GM12878 (cell line): ENCODE measurements around the gene CAMKK1. TPM values are rescaled to one million over a fixed set of nuclear protein-coding genes. Genes with fewer than 3 reads are reported as not detected.

Source experiments
- ATF2 ChIP-seq: IDR thresholded peaks from 2 replicates; pipeline ENCODE4 v1.6.1; 2012; ENCODE audit warnings: low read length, inconsistent platforms
- BCL11A ChIP-seq: IDR thresholded peaks from 2 replicates; pipeline ENCODE4 v1.6.1; 2011; ENCODE audit warnings: low read depth, low read length
- CUX1 ChIP-seq: IDR thresholded peaks from 2 replicates; pipeline ENCODE4 v1.6.1; 2012; ENCODE audit warnings: improper control_type of control experiment, low read depth, low read length; ENCODE audit not compliant: insufficient replicate concordance
- FOS ChIP-seq: IDR thresholded peaks from 3 replicates; pipeline ENCODE4 v1.6.1; 2011; ENCODE audit warnings: borderline replicate concordance; ENCODE audit not compliant: insufficient read length; ENCODE audit errors: extremely low read depth
- GABPA ChIP-seq: IDR thresholded peaks from 2 replicates; pipeline ENCODE4 v1.6.1; 2014; ENCODE audit warnings: antibody characterized with exemption, low read depth, mild to moderate bottlenecking, inconsistent platforms
- GATAD2B ChIP-seq: fragments of 450-650 bp; conservative IDR thresholded peaks from 2 replicates; pipeline ENCODE4 v1.6.1; 2017; ENCODE audit warnings: low read depth, mild to moderate bottlenecking, moderate library complexity
- HDGF ChIP-seq: fragments of 450-650 bp; IDR thresholded peaks from 2 replicates; pipeline ENCODE4 v1.6.1; 2016; ENCODE audit warnings: antibody characterized with exemption
- IKZF2 ChIP-seq, 2 experiments: fragments of 450-650 bp; IDR thresholded peaks; 2 replicates each; pipeline ENCODE4 v1.6.1; 2017; ENCODE audit warnings: mild to moderate bottlenecking in 2 of 2, moderate library complexity in 2 of 2
- MEF2B ChIP-seq: fragments of 450-650 bp; IDR thresholded peaks from 2 replicates; pipeline ENCODE4 v1.6.1; 2018; ENCODE audit warnings: mild to moderate bottlenecking, moderate library complexity; ENCODE audit not compliant: partially characterized antibody, poor library complexity, severe bottlenecking
- MYB ChIP-seq: fragments of 150-350 bp; IDR thresholded peaks from 2 replicates; pipeline ENCODE4 v1.6.1; 2014; ENCODE audit warnings: mild to moderate bottlenecking, low read depth, low read length, borderline replicate concordance
- NFIC ChIP-seq: IDR thresholded peaks from 2 replicates; pipeline ENCODE4 v1.6.1; 2012; ENCODE audit warnings: low read depth, mild to moderate bottlenecking, inconsistent platforms, low read length, moderate library complexity
- PAX5 ChIP-seq: IDR thresholded peaks from 2 replicates; pipeline ENCODE4 v1.6.1; 2011; ENCODE audit warnings: low read depth, low read length, borderline replicate concordance
- PKNOX1 ChIP-seq: fragments of 450-650 bp; IDR thresholded peaks from 2 replicates; pipeline ENCODE4 v1.6.1; 2016; ENCODE audit warnings: mild to moderate bottlenecking
- SP1 ChIP-seq: IDR thresholded peaks from one replicate; pipeline ENCODE4 v1.6.1; 2011; ENCODE audit warnings: low read depth, low read length
- STAT3 ChIP-seq: IDR thresholded peaks from 2 replicates; pipeline ENCODE4 v1.6.1; 2011; ENCODE audit warnings: low read depth, low read length, improper control_type of control experiment
- WRNIP1 ChIP-seq: IDR thresholded peaks from 2 replicates; pipeline ENCODE4 v1.6.1; 2011; ENCODE audit warnings: low read depth, low read length, improper control_type of control experiment, borderline replicate concordance
- ZBTB40 ChIP-seq: fragments of 450-650 bp; IDR thresholded peaks from 2 replicates; pipeline ENCODE4 v1.6.1; 2016; ENCODE audit warnings: mild to moderate bottlenecking, moderate library complexity, borderline replicate concordance
- polyA plus RNA-seq, 11 experiments: library from polyadenylated mRNA; depleted of rRNA in 4 of 11; unstranded in 6 of 11; stranded (reverse) in 5 of 11; fragments of >200 nt; fragmentation: Nextera tagmentation in 4 of 11; fragmentation: Illumina TruSeq in 1 of 11; extraction: Ambion mirVana in 4 of 11; extraction: Trizol in 1 of 11; gene quantifications; 1 replicate in 1 of 11; 2 replicates in 10 of 11; pipeline versions ENCODE4 v1.2.1 to v1.2.3, GENCODE V29; 2011 to 2016; ENCODE audit warnings: inconsistent platforms in 2 of 11, missing spikeins in 2 of 11, low read depth in 1 of 11
- total RNA-seq, 4 experiments: library from RNA; depleted of rRNA in 3 of 4; stranded (reverse); fragments of >200 nt in 3 of 4; fragmentation: Illumina TruSeq in 1 of 4; extraction: Trizol in 1 of 4; gene quantifications; 2 replicates each; pipeline versions ENCODE4 v1.2.1 to v1.2.3, GENCODE V29; 2013 to 2021

Gene CAMKK1
- total and polyA plus RNA-seq, 10 of the 15 experiments (the other 5 are each of a cell fraction or from before 2014, with no cell fraction given) = 0.06 to 0.84 (median 0.37) TPM

- TF ChIP-seq ZBTB40 (no peak), PAX5 (peak; percentile 26; the same call in 1 of the 2 replicates), GATAD2B (0 out of 2 replicates have a peak, but pooled peaks have one; percentile 45), STAT3 (0 out of 2 replicates have a peak, but pooled peaks have one; percentile 38), BCL11A (0 out of 2 replicates have a peak, but pooled peaks have one; percentile 30), GABPA (no peak), ATF2 (no peak), MYB (no peak), IKZF2 (IDR thresholded peaks at IDR 0.05) (peak; percentile 77 to 84), MEF2B (no peak), NFIC (peak; percentile 29; the same call in 1 of the 2 replicates), HDGF (peak; percentile 86; the same call in 1 of the 2 replicates), WRNIP1 (0 out of 2 replicates have a peak, but pooled peaks have one; percentile 22), FOS (no peak), CUX1 (peak; percentile 30), PKNOX1 (peak; percentile 77), SP1 (peak; percentile 44)
These were observed 18.6 kb upstream of the CAMKK1 start (continued) for GRCh38 chr17:3911271-3912053.
